HG03108 (cell line): ENCODE results near the gene DZIP3.
"Not testable (repeated sequence)": the region's sequence is repeated elsewhere in the genome, so short reads cannot be mapped to it uniquely, and the experiment has no call there.

Source experiments
- ATAC-seq: cut with Tn5 transposase; IDR thresholded peaks from one replicate; pipeline ENCODE4 v1.9.1; 2021; ENCODE audit warnings: moderate library complexity; ENCODE audit not compliant: unreplicated experiment

DZIP3 gene

DNA sequence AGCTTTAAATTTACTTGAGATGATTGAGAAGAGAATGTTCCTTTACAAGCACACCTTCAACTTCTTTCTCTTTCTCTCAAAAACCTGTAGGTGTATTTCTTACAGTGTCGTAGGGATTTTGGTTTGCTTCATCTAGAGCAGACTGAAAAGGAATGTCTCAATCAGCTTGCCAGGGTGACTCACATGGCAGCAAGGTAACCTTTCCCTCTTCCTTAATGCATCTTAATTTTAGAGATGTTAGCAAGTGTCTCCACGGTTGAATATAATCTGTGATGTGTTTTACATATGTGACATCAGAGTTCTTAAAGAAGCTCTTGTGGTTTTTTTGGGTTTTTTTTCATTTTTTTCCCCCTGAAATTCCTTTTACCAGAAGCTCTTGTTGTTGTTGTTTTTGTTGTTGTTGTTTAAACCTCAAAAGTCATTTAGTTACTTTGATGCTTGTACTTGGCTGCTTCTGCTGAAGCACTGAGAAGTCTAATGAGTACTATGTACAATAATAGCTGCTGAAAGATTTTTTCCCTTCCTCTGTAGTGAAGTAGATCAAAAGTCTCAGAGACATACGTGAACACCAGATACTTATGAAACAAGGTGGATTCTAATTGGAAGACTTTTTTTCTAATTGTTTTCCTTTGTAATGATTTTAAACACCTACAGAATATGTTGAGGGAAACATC, 84.6 kb downstream of the DZIP3 start:
- no peak for ATAC-seq

DNA sequence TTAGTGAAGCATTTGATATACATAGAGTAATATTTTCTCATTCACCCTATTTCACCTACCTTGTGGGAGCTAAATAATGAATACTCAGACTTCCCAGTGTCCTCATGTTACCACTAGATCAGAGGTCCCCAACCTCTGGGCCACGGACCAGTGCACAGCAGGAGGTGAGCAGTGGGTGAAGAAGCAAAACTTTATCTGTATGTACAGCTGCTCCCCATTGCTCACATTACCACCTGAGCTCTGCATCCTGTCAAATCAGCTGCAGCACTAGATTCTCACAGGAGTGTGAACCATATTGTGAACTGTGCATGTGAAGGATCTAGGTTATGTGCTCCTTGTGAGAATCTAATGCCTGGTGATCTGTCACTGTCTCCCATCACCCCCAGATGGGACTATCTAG, 88.3 kb downstream of the DZIP3 start:
- ATAC-seq = no peak

DNA sequence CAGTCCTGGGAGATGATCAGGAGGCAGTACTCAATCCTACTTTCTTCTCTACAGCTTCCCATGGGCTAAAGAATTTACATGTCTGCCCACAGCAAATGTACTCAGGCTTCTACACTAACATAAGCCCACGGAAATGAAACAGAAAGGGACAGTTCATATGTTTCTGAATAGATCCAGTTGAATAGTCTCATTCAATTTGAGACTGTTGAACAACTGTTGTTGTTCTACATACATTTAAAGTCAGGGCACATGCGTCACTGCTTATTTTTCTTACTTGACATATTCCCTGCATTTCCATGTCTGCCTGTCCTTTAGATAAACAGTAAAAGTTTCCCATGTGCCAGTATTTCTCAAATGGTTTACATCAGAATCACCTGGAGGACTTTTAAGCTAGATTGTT, 102.8 kb downstream of the DZIP3 start:
- not testable (repeated sequence) for ATAC-seq

DNA sequence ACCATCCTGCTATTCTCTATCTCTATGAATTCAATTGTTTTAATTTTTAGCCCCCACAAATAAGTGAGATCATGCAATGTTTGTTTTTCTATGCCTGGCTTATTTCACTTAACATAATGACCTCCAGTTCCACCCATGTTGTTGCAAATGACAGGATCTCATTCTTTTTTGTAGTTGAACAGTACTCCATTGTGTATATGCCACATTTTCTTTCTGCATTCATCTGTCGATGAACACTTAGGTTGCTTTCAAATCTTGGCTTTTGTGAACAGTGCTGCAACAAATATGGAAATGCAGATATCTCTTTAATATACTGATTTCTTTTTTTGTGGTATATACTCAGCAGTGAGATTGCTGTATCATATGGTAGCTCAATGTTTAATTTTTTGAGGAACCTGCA, 108.9 kb downstream of the DZIP3 start:
- ATAC-seq = no peak

DNA sequence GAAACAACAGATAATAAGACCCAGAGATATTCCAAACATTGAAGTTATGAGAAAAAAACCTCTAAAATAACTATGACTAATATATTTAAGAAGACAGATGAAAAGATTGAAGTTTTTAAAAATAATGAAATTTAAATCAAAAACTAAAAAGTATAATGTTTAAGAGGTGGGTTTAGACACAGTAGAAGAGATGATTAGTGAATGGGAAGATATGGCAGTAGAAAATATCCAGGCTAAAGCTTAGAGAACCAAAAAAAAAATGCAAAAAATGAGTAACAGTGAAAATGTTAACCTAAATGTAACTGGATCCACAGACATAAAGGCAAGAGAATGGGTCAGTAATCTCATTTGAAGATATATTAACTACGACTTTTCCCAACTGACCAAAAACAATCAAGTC, 115.5 kb downstream of the DZIP3 start:
- ATAC-seq = no peak

DNA sequence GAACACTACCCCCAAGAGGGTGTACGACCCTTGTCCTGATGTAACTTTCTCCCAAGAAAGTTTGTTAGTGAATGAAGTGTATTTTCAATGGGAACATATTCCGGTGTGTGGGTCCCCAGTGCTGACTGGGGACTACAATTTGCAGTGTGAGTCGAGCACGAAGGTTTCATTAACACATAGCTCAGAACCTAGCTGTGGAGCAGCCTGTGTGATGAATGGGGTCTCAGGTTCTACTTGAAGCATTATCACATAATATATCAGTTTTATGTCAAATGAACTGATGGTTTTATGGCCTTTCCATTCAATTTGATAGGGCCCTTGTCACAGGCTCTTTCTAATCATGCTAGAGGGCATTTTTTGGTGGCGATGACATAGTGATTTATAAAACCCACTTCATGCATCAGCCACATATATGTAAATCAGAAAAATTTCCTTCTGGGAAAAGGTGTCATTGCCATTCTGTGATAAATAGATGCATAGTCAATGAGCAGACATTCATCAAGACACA, 123.5 kb downstream of the DZIP3 start:
- no peak for ATAC-seq

DNA sequence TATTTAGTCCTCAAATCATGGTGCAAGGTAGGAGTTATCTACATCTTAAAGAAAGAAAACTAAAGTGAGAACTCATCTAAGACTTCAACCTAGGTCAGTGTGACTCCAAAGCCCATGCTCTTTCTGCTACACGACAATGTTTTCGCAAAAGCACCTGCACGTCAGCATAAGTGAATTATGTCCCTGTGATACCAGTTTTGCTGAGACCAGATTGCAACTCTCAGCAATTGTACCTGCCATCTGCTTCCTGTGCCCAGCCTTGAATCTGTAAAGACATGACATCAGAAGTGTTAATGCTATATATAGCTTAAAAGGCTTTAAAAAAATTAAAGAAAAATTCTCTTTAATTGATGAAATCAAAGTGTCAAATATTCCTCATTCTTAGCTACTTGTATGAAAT, 124.3 kb downstream of the DZIP3 start:
- no peak for ATAC-seq

DNA sequence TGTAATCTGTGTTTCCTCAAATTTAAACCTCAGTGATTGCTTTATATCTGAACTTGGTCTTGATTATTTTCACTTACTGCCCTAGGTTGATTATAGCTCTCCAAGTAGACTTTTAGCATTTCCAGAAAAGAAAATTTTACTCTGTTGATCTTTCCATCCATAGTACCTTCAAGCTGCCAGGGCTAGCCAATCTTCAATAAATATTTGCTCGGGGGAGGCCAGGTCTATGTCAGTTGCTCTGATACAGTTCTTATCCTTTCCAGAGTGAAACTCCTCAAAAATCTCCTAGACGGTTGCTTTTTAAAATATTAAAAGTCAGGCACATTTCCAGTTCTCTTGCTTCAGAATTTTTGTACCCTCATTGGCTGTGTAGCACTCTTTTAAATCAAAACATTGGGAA, 128.9 kb downstream of the DZIP3 start:
- ATAC-seq = no peak

DNA sequence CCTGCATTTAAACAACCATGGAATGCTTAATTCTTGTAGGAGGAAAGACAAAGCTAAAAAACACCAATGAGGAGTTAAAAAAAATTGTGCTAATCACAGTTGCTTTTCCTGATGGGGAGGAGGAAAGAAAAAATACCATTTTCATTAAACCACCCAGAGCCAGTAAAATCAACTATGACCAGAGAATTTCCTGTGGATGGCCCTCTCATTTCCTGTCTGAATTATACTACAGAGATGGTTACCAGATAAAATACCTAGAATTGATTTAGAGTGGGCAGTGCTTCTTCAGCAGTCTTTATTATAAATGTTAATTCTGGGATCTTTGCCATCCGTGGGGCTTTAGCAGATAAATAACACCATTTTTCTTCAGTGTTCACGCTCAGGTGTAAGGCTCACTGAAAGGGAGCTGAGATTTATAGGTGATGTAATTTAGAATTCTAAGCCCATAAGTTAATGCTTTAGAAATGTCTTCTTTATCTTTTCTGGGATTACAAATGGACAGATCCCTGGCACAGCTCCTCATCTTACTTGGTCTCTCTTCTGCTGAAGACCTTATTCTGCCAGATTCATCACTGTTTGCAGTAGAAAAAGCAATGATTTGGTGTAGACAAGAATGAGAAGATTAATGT, 129.8 kb downstream of the DZIP3 start:
- no peak for ATAC-seq

DNA sequence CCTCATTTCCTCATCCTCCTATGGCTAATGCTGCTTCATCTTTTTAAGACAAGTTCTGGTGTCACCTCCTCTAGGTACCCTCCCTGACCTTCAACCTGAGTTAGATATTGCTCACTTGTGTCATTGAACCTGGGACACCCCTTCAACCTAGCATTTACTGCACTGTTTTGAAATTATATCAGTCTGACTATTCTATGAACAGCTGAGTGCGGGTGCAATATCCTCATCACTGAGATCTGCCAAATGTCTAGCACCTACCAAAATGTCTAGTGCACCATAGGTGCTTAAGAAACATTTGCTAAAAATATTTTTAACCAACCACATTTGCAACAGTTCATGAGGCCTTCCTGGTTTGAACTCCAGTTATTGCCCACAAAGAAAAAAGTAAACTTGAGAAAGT, 133.2 kb downstream of the DZIP3 start:
- no peak for ATAC-seq

DNA sequence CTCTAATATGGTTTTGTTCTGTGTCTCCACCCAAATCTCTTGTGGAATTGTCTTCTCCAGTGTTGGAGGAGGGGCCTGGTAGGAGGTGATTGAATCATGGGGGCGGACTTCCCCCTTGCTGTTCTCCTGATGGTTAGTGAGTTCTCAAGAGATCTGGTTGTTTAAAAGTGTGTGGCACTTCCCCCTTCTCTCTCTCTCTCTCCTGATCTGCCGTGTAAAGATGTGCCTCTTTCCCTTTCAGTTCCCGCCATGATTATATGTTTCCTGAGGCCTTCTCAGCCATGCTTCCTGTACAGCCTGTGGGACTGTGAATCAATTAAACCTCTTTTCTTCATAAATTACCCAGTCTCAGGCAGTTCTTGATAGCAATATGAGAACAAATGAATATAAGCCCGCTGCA, 134.6 kb downstream of the DZIP3 start:
- no peak for ATAC-seq

DNA sequence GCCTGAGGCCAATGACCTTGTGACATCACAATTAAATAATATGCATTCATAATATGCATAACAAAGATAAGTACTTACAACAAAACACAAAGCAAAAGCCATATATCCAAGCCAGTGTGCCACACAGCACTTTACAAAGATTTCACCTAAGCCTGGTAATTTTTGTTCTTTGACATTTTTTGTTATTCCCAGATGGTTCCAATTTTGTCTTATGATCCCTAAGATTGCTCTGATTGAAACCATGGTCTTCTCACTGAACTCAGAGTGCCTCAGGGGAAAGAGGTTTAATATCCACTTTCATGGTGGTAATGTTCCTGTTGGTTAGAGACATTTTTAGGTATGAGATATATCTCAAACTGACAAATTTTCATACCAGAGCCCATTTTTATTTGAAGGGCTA, 138.6 kb downstream of the DZIP3 start:
- no peak for ATAC-seq

DNA sequence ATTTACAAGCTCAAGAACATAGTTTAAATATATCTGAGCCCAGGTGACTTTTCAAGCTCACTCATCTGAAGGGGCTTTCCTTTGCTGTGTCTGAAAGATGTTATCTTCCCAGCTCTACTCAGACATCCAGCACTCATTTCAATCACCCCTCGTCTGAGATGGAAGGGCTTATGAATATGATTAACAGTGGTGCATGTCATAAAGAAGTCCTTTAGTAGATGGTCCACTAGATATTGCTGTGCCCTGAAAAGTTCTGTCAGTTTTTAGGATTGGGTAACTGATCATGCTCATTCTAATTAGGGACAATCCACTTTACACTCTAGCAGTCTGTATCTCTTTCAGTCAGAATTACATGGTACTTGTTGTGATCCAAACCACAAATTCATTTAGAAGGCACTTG, 139.4 kb downstream of the DZIP3 start:
- ATAC-seq = no peak

DNA sequence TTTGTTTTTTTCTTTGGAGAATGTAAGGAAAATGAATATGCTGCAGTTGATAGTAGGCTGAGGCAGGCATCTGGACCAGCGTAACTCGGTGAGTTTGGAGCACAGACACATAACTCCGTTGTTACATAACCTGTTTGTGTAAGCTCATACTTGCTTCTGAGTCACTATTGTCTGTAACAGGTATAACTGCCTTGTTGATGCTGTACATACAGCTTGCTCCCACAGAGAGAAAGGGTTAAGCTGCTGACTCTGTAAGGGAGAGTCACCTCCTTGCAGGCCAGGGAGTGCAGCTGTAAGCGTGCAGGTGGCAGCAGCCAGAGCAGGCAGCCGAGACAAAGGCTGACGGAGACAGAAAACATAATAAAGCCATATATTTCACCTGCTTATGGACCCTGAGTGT, 147.3 kb downstream of the DZIP3 start:
- ATAC-seq = no peak

DNA sequence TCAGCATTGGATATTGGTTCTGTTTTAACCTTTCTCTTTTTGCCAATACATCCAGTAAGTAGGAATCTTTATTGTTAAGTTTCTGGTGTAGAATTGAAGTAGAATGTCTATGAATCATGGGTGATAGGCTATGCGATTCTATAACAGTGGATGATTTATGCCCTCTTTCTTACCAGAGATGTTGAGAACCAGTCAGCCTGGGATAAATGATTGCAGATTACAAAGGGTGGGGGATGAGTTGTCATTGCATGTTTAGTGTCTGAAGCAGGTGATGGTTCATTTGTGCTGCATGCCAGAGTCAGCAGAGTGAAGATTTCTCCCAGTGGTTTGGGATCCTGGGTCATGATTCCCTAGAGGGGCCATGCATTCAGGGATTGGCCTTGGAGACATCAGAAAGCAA, 153.4 kb downstream of the DZIP3 start:
- no peak for ATAC-seq
